Measurements from ENCODE around the gene ATL1. TPM values are rescaled to one million over a fixed set of nuclear protein-coding genes. Genes with fewer than 3 reads are reported as not detected.

Gene ATL1
- total and polyA plus RNA-seq, 2 of the 13 experiments (the other 11 are each of a cell fraction or from before 2014, with no cell fraction given), result 0.60 to 0.65 TPM

- H2AFZ ChIP-seq (ENCODE audit: low read length), result no peak overlapping the region
- H3K36me3 ChIP-seq (replicated peaks in 1 of 2; ENCODE audit: control insufficient read depth in 1 of 2, insufficient read depth in 2 of 2, low read length in 2 of 2), result no peaks in the 10 kb centered on the region
- peaks cover 15% of the 10 kb centered on the region for H3K79me2 ChIP-seq (ENCODE audit: insufficient read depth, low read length)
- no peaks in the 10 kb centered on the region for H3K9me3 ChIP-seq (ENCODE audit: low read length)
- H3K27me3 ChIP-seq (ENCODE audit: control insufficient read depth in 1 of 2, insufficient read depth in 2 of 2, low read length in 2 of 2), result no peaks in the 10 kb centered on the region
- H3K27ac ChIP-seq (ENCODE audit: extremely low read length, insufficient read depth, low read length), result no peak overlapping the region
- in situ Hi-C loops (cut with HindIII; ENCODE audit: extremely low pct_ligation_motif_present, low pct_unique_long_range_greater_than_20kb), result no loop called here
- no peak overlapping the region for H3K9ac ChIP-seq (ENCODE audit: insufficient read depth, low read depth, low read length)
- peaks cover 34% of the 10 kb centered on the region for H3K4me1 ChIP-seq (ENCODE audit: insufficient read depth, low read length)
- H4K20me1 ChIP-seq (ENCODE audit: insufficient read depth, low read length), result peaks cover 2% of the 10 kb centered on the region; the same call in 1 of the 2 replicates
- BruUV-seq (replicated peaks), result no TSS peak
- intact Hi-C loops (cut with micrococcal nuclease; ENCODE audit: unreplicated experiment), result no loop called here
- POLR2A ChIA-PET, result no interaction called here
- DNase-seq (ENCODE audit: low spot score), result no peak
- no peak for ATAC-seq
- H3K4me2 ChIP-seq (ENCODE audit: low read depth, low read length), result no peak overlapping the region
- H3K4me3 ChIP-seq (replicated peaks in 1 of 3; ENCODE audit: insufficient read depth in 1 of 3, low read depth in 2 of 3, low read length in 3 of 3), result no peak overlapping the region
- no peak for FAIRE-seq
- CTCF ChIA-PET (ENCODE audit: low intra/inter-chr PET ratio, low total read pairs), result no interaction called here
- WGBS (ENCODE audit: low lambda C conversion rate), result 54% methylated on average over 6 of the region's 6 CpGs
- TF ChIP-seq E2F5 (CRISPR knock-in tag; conservative IDR thresholded peaks at IDR 0.05), result no peak
- TF ChIP-seq PRPF4 (IDR thresholded peaks at IDR 0.05; ENCODE audit: low read depth, low read length, poor library complexity, severe bottlenecking), result no peak
- no peak for TF ChIP-seq RFX5 (IDR thresholded peaks at IDR 0.05; ENCODE audit: low read depth, low read length)
Measured at GRCh38 chr14:50670866-50671256, 110.9 kb downstream of the ATL1 start.

GRCh38 chr14:50675597-50675996, 115.7 kb downstream of the ATL1 start:
- 51% methylated on average over 2 of the region's 2 CpGs for whole genome bisulfite sequencing (ENCODE audit: low lambda C conversion rate)
- no peak for FAIRE-seq
- no peak for DNase-seq (ENCODE audit: low spot score)
- Histone ChIP-seq H3K9me3 (ENCODE audit: low read length) (no peaks in the 10 kb centered on the region), H2AFZ (ENCODE audit: low read length) (no peak overlapping the region), H3K36me3 (replicated peaks in 1 of 2; ENCODE audit: control insufficient read depth in 1 of 2, insufficient read depth in 2 of 2, low read length in 2 of 2) (no peaks in the 10 kb centered on the region), H3K27me3 (ENCODE audit: control insufficient read depth in 1 of 2, insufficient read depth in 2 of 2, low read length in 2 of 2) (peaks cover 1 to 11% of the 10 kb centered on the region in 2 experiments; a peak in 1 of 5 replicates), H3K4me1 (ENCODE audit: insufficient read depth, low read length) (peaks cover 20% of the 10 kb centered on the region), H3K4me2 (ENCODE audit: low read depth, low read length) (no peak overlapping the region), H4K20me1 (ENCODE audit: insufficient read depth, low read length) (no peaks in the 10 kb centered on the region), H3K9ac (ENCODE audit: insufficient read depth, low read depth, low read length) (no peak overlapping the region), H3K4me3 (replicated peaks in 1 of 3; ENCODE audit: insufficient read depth in 1 of 3, low read depth in 2 of 3, low read length in 3 of 3) (no peak overlapping the region), H3K79me2 (ENCODE audit: insufficient read depth, low read length) (no peaks in the 10 kb centered on the region), H3K27ac (ENCODE audit: extremely low read length, insufficient read depth, low read length) (no peak overlapping the region)
- in situ Hi-C loops (cut with HindIII; ENCODE audit: extremely low pct_ligation_motif_present, low pct_unique_long_range_greater_than_20kb) (no loop called here), intact Hi-C loops (cut with micrococcal nuclease; ENCODE audit: unreplicated experiment) (no loop called here)
- CTCF ChIA-PET (ENCODE audit: low intra/inter-chr PET ratio, low total read pairs), result no interaction called here
- no TSS peak for BruUV-seq (replicated peaks)
- ATAC-seq, result no peak
- POLR2A ChIA-PET, result no interaction called here
- TF ChIP-seq TCF12 (IDR thresholded peaks at IDR 0.05) (no peak), TCF12 (CRISPR knock-in tag; IDR thresholded peaks at IDR 0.05) (no peak), BCL6 (CRISPR knock-in tag; IDR thresholded peaks at IDR 0.05) (no peak), RFX1 (IDR thresholded peaks at IDR 0.05) (no peak), CENPT (CRISPR knock-in tag; IDR thresholded peaks at IDR 0.05; ENCODE audit: low read depth) (no peak), SKIL (CRISPR knock-in tag; IDR thresholded peaks at IDR 0.05; ENCODE audit: borderline replicate concordance) (no peak), ZNF274 (CRISPR knock-in tag; IDR thresholded peaks at IDR 0.05) (no peak), SAP130 (CRISPR knock-in tag; IDR thresholded peaks at IDR 0.05; ENCODE audit: low read depth) (no peak), SP5 (CRISPR knock-in tag; IDR thresholded peaks at IDR 0.05; ENCODE audit: borderline replicate concordance, low read depth) (no peak), FUBP1 (CRISPR knock-in tag; IDR thresholded peaks at IDR 0.05; ENCODE audit: borderline replicate concordance) (no peak), KLF13 (CRISPR knock-in tag; IDR thresholded peaks at IDR 0.05) (no peak), KDM6A (CRISPR knock-in tag; IDR thresholded peaks at IDR 0.05; ENCODE audit: low read depth) (no peak)

Measured in HepG2 (cell line).